ENCODE results near the gene KIR2DL4. TPM values are rescaled to one million over a fixed set of nuclear protein-coding genes. Genes with fewer than 3 reads are reported as not detected.

Gene KIR2DL4
- total RNA-seq, 1 donor from 2014 or later = not detected

- Histone ChIP-seq H3F3A (ENCODE audit: low read depth) (no peaks in the 10 kb centered on the region), H2AFZ (replicated peaks) (no peak overlapping the region), H3K27me3 (no peaks in the 10 kb centered on the region), H3K4me3 (no peak overlapping the region), H4K20me1 (ENCODE audit: low read depth) (no peaks in the 10 kb centered on the region), H3K9me3 (ENCODE audit: low read depth) (peaks cover 19% of the 10 kb centered on the region), H3K4me2 (no peak overlapping the region), H3K4me1 (no peaks in the 10 kb centered on the region), H3K79me2 (ENCODE audit: low read depth) (no peaks in the 10 kb centered on the region), H3K36me3 (no peaks in the 10 kb centered on the region), H3K9ac (no peak overlapping the region), H3K27ac (no peak overlapping the region)
- H3K27me3 Mint-ChIP-seq (ENCODE audit: insufficient read depth, low read depth) = no peaks in the 10 kb centered on the region
- peaks cover 12% of the 10 kb centered on the region for H3K9me3 Mint-ChIP-seq
- H3K4me3 Mint-ChIP-seq = no peak overlapping the region
- TF ChIP-seq EZH2 (IDR thresholded peaks at IDR 0.05) = no peak
- no peak for DNase-seq (ENCODE audit: low spot score)
- no peaks in the 10 kb centered on the region for H3K36me3 Mint-ChIP-seq
- no peak overlapping the region for H3K27ac Mint-ChIP-seq
- no peaks in the 10 kb centered on the region for H3K4me1 Mint-ChIP-seq
These were observed 10.6 kb upstream of the KIR2DL4 start for GRCh38 chr19:54792814-54793213.

GRCh38 chr19:54795758-54796157 is 7.7 kb upstream of the KIR2DL4 start:
- no peaks in the 10 kb centered on the region for H3K27me3 ChIP-seq
- Mint-ChIP-seq H3K27ac (no peak overlapping the region), H3K4me3 (no peak overlapping the region), H3K27me3 (ENCODE audit: insufficient read depth, low read depth) (no peaks in the 10 kb centered on the region), H3K9me3 (peaks cover 6% of the 10 kb centered on the region), H3K4me1 (no peaks in the 10 kb centered on the region), H3K36me3 (no peaks in the 10 kb centered on the region)
- no peak overlapping the region for H3K4me2 ChIP-seq
- H3K4me1 ChIP-seq = no peaks in the 10 kb centered on the region
- H3K36me3 ChIP-seq = no peaks in the 10 kb centered on the region
- H3F3A ChIP-seq (ENCODE audit: low read depth) = no peaks in the 10 kb centered on the region
- H3K27ac ChIP-seq = no peak overlapping the region
- H3K9me3 ChIP-seq (ENCODE audit: low read depth) = peaks cover 37% of the 10 kb centered on the region
- H3K79me2 ChIP-seq (ENCODE audit: low read depth) = no peaks in the 10 kb centered on the region
- DNase-seq (ENCODE audit: low spot score) = no peak
- H2AFZ ChIP-seq (replicated peaks) = no peak overlapping the region
- no peak overlapping the region for H3K9ac ChIP-seq
- H3K4me3 ChIP-seq = no peak overlapping the region
- no peak for TF ChIP-seq EZH2phosphoT487 (IDR thresholded peaks at IDR 0.05)
- no peak for TF ChIP-seq EZH2 (IDR thresholded peaks at IDR 0.05)
- TF ChIP-seq, protein P1, sequence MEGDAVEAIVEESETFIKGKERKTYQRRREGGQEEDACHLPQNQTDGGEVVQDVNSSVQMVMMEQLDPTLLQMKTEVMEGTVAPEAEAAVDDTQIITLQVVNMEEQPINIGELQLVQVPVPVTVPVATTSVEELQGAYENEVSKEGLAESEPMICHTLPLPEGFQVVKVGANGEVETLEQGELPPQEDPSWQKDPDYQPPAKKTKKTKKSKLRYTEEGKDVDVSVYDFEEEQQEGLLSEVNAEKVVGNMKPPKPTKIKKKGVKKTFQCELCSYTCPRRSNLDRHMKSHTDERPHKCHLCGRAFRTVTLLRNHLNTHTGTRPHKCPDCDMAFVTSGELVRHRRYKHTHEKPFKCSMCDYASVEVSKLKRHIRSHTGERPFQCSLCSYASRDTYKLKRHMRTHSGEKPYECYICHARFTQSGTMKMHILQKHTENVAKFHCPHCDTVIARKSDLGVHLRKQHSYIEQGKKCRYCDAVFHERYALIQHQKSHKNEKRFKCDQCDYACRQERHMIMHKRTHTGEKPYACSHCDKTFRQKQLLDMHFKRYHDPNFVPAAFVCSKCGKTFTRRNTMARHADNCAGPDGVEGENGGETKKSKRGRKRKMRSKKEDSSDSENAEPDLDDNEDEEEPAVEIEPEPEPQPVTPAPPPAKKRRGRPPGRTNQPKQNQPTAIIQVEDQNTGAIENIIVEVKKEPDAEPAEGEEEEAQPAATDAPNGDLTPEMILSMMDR (IDR thresholded peaks at IDR 0.05) = no peak
- H4K20me1 ChIP-seq (ENCODE audit: low read depth) = no peaks in the 10 kb centered on the region

- Histone ChIP-seq H4K20me1 (ENCODE audit: low read depth) (no peaks in the 10 kb centered on the region), H3K79me2 (ENCODE audit: low read depth) (no peaks in the 10 kb centered on the region), H3K27ac (no peak overlapping the region), H3K9me3 (ENCODE audit: low read depth) (peaks cover 9% of the 10 kb centered on the region), H3K4me2 (no peak overlapping the region), H3K9ac (no peak overlapping the region), H2AFZ (replicated peaks) (no peak overlapping the region), H3K27me3 (no peaks in the 10 kb centered on the region), H3K4me1 (no peaks in the 10 kb centered on the region), H3K4me3 (no peak overlapping the region), H3K36me3 (no peaks in the 10 kb centered on the region), H3F3A (ENCODE audit: low read depth) (no peaks in the 10 kb centered on the region)
- Mint-ChIP-seq H3K4me1 (no peaks in the 10 kb centered on the region), H3K9me3 (peaks cover 24% of the 10 kb centered on the region), H3K36me3 (no peaks in the 10 kb centered on the region), H3K4me3 (no peak overlapping the region), H3K27ac (no peak overlapping the region), H3K27me3 (ENCODE audit: insufficient read depth, low read depth) (no peaks in the 10 kb centered on the region)
- no peak for DNase-seq (ENCODE audit: low spot score)
- TF ChIP-seq, protein P1 (IDR thresholded peaks at IDR 0.05) = no peak
- TF ChIP-seq EZH2 (IDR thresholded peaks at IDR 0.05) = no peak
- no peak for TF ChIP-seq EZH2phosphoT487 (IDR thresholded peaks at IDR 0.05)
These were observed 691 bp downstream of the KIR2DL4 start for GRCh38 chr19:54804101-54804500.

GRCh38 chr19:54804571-54804970 is 1.2 kb downstream of the KIR2DL4 start:
- H3K27ac ChIP-seq = no peak overlapping the region
- Mint-ChIP-seq H3K27ac (no peak overlapping the region), H3K27me3 (ENCODE audit: insufficient read depth, low read depth) (peaks cover 1% of the 10 kb centered on the region), H3K4me3 (no peak overlapping the region), H3K36me3 (no peaks in the 10 kb centered on the region), H3K4me1 (no peaks in the 10 kb centered on the region), H3K9me3 (peaks cover 22% of the 10 kb centered on the region)
- H3K79me2 ChIP-seq (ENCODE audit: low read depth) = no peaks in the 10 kb centered on the region
- no peaks in the 10 kb centered on the region for H3F3A ChIP-seq (ENCODE audit: low read depth)
- no peaks in the 10 kb centered on the region for H3K36me3 ChIP-seq
- H3K27me3 ChIP-seq = no peaks in the 10 kb centered on the region
- no peak overlapping the region for H3K4me2 ChIP-seq
- peaks cover 6% of the 10 kb centered on the region for H3K9me3 ChIP-seq (ENCODE audit: low read depth)
- H4K20me1 ChIP-seq (ENCODE audit: low read depth) = no peaks in the 10 kb centered on the region
- TF ChIP-seq EZH2 (IDR thresholded peaks at IDR 0.05) (no peak), EZH2phosphoT487 (IDR thresholded peaks at IDR 0.05) (no peak)
- TF ChIP-seq, protein P1 (IDR thresholded peaks at IDR 0.05) = no peak
- no peaks in the 10 kb centered on the region for H3K4me1 ChIP-seq
- no peak overlapping the region for H3K4me3 ChIP-seq
- H2AFZ ChIP-seq (replicated peaks) = no peak overlapping the region
- no peak for DNase-seq (ENCODE audit: low spot score)
- no peak overlapping the region for H3K9ac ChIP-seq
